WTC11 (cell line): ENCODE results near the gene MRPL22. TPM values are rescaled to one million over a fixed set of nuclear protein-coding genes. Genes with fewer than 3 reads are reported as not detected.

Experiments used
- ATAC-seq: fragments of 200-7000 bp; cut with Tn5 transposase; 2 replicates; pipeline ENCODE4 v1.10.0; 2021; ENCODE audit warnings: mild to moderate bottlenecking, moderate library complexity
- CTCF ChIA-PET: fragments of 300-600 bp; sonication (Branson Sonifier 250); formaldehyde crosslinking; loops from one replicate; lab custom pipeline; 2021; ENCODE audit warnings: antibody characterized with exemption; lab: Charles Lee
- POLR2A ChIA-PET: fragments of 350-600 bp; sonication (Branson Sonifier 250); formaldehyde crosslinking; loops from one replicate; lab custom pipeline; 2021; ENCODE audit warnings: antibody characterized with exemption; lab: Charles Lee
- DNase-seq: peaks from one replicate; pipeline ENCODE4 v3.0.0; 2021; ENCODE audit warnings: low spot score
- H3K27ac Mint-ChIP-seq: 2 replicates; pipeline ENCODE4 v1.8.0; 2021; ENCODE audit warnings: mixed read lengths
- H3K27me3 Mint-ChIP-seq: 2 replicates; pipeline ENCODE4 v1.8.0; 2021; ENCODE audit warnings: low read depth, mild to moderate bottlenecking, moderate library complexity, mixed read lengths
- H3K36me3 Mint-ChIP-seq: 2 replicates; pipeline ENCODE4 v1.8.0; 2021; ENCODE audit warnings: mixed read lengths
- H3K4me1 Mint-ChIP-seq: 2 replicates; pipeline ENCODE4 v1.8.0; 2022; ENCODE audit warnings: mixed read lengths
- H3K4me3 Mint-ChIP-seq: 2 replicates; pipeline ENCODE4 v1.8.0; 2021; ENCODE audit warnings: mild to moderate bottlenecking, moderate library complexity, mixed read lengths
- H3K9me3 Mint-ChIP-seq: 2 replicates; pipeline ENCODE4 v1.8.0; 2021; ENCODE audit warnings: mixed read lengths
- CREM ChIP-seq: sonication (generic); formaldehyde crosslinking; IDR thresholded peaks from 2 replicates; pipeline ENCODE4 v1.8.1; 2022; ENCODE audit warnings: mild to moderate bottlenecking, missing genetic modification reagents, moderate library complexity
- ELF4 ChIP-seq: sonication (generic); formaldehyde crosslinking; IDR thresholded peaks from 2 replicates; pipeline ENCODE4 v1.8.1; 2022; ENCODE audit warnings: low read depth, mild to moderate bottlenecking, moderate library complexity, missing genetic modification reagents
- EMX1 ChIP-seq: fragments of 250-450 bp; sonication (Bioruptor Pico); IDR thresholded peaks from 2 replicates; pipeline ENCODE4 v1.8.0; 2021; ENCODE audit warnings: mild to moderate bottlenecking
- ESRRA ChIP-seq: sonication (generic); formaldehyde crosslinking; IDR thresholded peaks from 2 replicates; pipeline ENCODE4 v1.8.1; 2022; ENCODE audit warnings: mild to moderate bottlenecking, missing genetic modification reagents, borderline replicate concordance
- ETV6 ChIP-seq: sonication (generic); formaldehyde crosslinking; IDR thresholded peaks from 2 replicates; pipeline ENCODE4 v1.8.1; 2022; ENCODE audit warnings: mild to moderate bottlenecking, missing genetic modification reagents
- FOXP1 ChIP-seq: sonication (generic); formaldehyde crosslinking; IDR thresholded peaks from 2 replicates; pipeline ENCODE4 v1.8.0; 2022; ENCODE audit warnings: missing genetic modification reagents, mild to moderate bottlenecking, moderate library complexity, borderline replicate concordance
- HMGXB4 ChIP-seq: sonication (generic); formaldehyde crosslinking; IDR thresholded peaks from 2 replicates; pipeline ENCODE4 v1.8.1; 2023; ENCODE audit warnings: mild to moderate bottlenecking, moderate library complexity, missing genetic modification reagents
- KAT7 ChIP-seq: sonication (generic); formaldehyde crosslinking; IDR thresholded peaks from 2 replicates; pipeline ENCODE4 v1.8.1; 2023; ENCODE audit warnings: missing genetic modification reagents, mild to moderate bottlenecking, borderline replicate concordance
- MYBL2 ChIP-seq: sonication (generic); formaldehyde crosslinking; IDR thresholded peaks from 2 replicates; pipeline ENCODE4 v1.8.1; 2023; ENCODE audit warnings: mild to moderate bottlenecking, moderate library complexity, missing genetic modification reagents
- NFYB ChIP-seq: sonication (generic); formaldehyde crosslinking; conservative IDR thresholded peaks from 2 replicates; pipeline ENCODE4 v1.8.0; 2022; ENCODE audit warnings: low read depth, missing genetic modification reagents
- NR1H2 ChIP-seq: sonication (generic); formaldehyde crosslinking; IDR thresholded peaks from 2 replicates; pipeline ENCODE4 v1.9.0; 2021; ENCODE audit warnings: mild to moderate bottlenecking, moderate library complexity, missing genetic modification reagents
- NR3C1 ChIP-seq: sonication (generic); formaldehyde crosslinking; conservative IDR thresholded peaks from 2 replicates; pipeline ENCODE4 v1.8.1; 2023; ENCODE audit warnings: low read depth, mild to moderate bottlenecking, missing genetic modification reagents
- OVOL2 ChIP-seq: fragments of 250-450 bp; sonication (Bioruptor Pico); IDR thresholded peaks from 2 replicates; pipeline ENCODE4 v1.9.0; 2021; ENCODE audit warnings: mild to moderate bottlenecking, borderline replicate concordance
- TP53 ChIP-seq: sonication (generic); formaldehyde crosslinking; IDR thresholded peaks from 2 replicates; pipeline ENCODE4 v1.8.1; 2023; ENCODE audit warnings: mild to moderate bottlenecking, missing genetic modification reagents
- ZBTB21 ChIP-seq: sonication (generic); formaldehyde crosslinking; IDR thresholded peaks from 2 replicates; pipeline ENCODE4 v1.8.1; 2023; ENCODE audit warnings: mild to moderate bottlenecking, missing genetic modification reagents, borderline replicate concordance
- ZNF121 ChIP-seq: sonication (generic); formaldehyde crosslinking; IDR thresholded peaks from 2 replicates; pipeline ENCODE4 v1.8.0; 2023; ENCODE audit warnings: missing genetic modification reagents
- ZNF396 ChIP-seq: fragments of 250-450 bp; sonication (Bioruptor Pico); IDR thresholded peaks from 2 replicates; pipeline ENCODE4 v1.8.0; 2021; ENCODE audit warnings: mild to moderate bottlenecking, moderate library complexity, borderline replicate concordance
- ZNF671 ChIP-seq: fragments of 250-450 bp; sonication (Bioruptor Pico); IDR thresholded peaks from 2 replicates; pipeline ENCODE4 v1.8.0; 2021; ENCODE audit warnings: mild to moderate bottlenecking
- total RNA-seq: library from RNA; stranded (reverse); gene quantifications from 3 replicates; pipeline ENCODE4 v1.2.3, GENCODE V29; 2021
- TF ChIP-seq, protein P1 (sequence below): sonication (generic); formaldehyde crosslinking; conservative IDR thresholded peaks from 2 replicates; pipeline ENCODE4 v1.8.1; 2023; ENCODE audit warnings: mild to moderate bottlenecking, low read depth, missing genetic modification reagents, moderate library complexity
- TF ChIP-seq, protein P2 (sequence below): sonication (generic); formaldehyde crosslinking; IDR thresholded peaks from 2 replicates; pipeline ENCODE4 v1.8.1; 2023; ENCODE audit warnings: mild to moderate bottlenecking, missing genetic modification reagents, borderline replicate concordance
- TF ChIP-seq, protein P3 (sequence below): sonication (generic); formaldehyde crosslinking; IDR thresholded peaks from 2 replicates; pipeline ENCODE4 v1.8.1; 2022; ENCODE audit warnings: low read depth, mild to moderate bottlenecking, moderate library complexity, missing genetic modification reagents, borderline replicate concordance
- TF ChIP-seq, protein P4 (sequence below): fragments of 250-450 bp; sonication (Bioruptor Pico); IDR thresholded peaks from 2 replicates; pipeline ENCODE4 v1.9.0; 2021; ENCODE audit warnings: mild to moderate bottlenecking

MRPL22 gene
- total RNA-seq, 1 experiment from 2014 or later: 52.0 TPM

GRCh38 chr5:154898210-154898609 lies 42.7 kb upstream of the MRPL22 start (continued):
- TF ChIP-seq OVOL2 (no peak), HMGXB4 (no peak), EMX1 (CRISPR knock-in tag) (no peak), KAT7 (CRISPR knock-in tag) (no peak), ELF4 (no peak), ETV6 (CRISPR knock-in tag) (no peak), CREM (CRISPR knock-in tag) (no peak)
- TF ChIP-seq, protein P1, sequence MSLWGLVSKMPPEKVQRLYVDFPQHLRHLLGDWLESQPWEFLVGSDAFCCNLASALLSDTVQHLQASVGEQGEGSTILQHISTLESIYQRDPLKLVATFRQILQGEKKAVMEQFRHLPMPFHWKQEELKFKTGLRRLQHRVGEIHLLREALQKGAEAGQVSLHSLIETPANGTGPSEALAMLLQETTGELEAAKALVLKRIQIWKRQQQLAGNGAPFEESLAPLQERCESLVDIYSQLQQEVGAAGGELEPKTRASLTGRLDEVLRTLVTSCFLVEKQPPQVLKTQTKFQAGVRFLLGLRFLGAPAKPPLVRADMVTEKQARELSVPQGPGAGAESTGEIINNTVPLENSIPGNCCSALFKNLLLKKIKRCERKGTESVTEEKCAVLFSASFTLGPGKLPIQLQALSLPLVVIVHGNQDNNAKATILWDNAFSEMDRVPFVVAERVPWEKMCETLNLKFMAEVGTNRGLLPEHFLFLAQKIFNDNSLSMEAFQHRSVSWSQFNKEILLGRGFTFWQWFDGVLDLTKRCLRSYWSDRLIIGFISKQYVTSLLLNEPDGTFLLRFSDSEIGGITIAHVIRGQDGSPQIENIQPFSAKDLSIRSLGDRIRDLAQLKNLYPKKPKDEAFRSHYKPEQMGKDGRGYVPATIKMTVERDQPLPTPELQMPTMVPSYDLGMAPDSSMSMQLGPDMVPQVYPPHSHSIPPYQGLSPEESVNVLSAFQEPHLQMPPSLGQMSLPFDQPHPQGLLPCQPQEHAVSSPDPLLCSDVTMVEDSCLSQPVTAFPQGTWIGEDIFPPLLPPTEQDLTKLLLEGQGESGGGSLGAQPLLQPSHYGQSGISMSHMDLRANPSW (CRISPR knock-in tag): no peak

DNA sequence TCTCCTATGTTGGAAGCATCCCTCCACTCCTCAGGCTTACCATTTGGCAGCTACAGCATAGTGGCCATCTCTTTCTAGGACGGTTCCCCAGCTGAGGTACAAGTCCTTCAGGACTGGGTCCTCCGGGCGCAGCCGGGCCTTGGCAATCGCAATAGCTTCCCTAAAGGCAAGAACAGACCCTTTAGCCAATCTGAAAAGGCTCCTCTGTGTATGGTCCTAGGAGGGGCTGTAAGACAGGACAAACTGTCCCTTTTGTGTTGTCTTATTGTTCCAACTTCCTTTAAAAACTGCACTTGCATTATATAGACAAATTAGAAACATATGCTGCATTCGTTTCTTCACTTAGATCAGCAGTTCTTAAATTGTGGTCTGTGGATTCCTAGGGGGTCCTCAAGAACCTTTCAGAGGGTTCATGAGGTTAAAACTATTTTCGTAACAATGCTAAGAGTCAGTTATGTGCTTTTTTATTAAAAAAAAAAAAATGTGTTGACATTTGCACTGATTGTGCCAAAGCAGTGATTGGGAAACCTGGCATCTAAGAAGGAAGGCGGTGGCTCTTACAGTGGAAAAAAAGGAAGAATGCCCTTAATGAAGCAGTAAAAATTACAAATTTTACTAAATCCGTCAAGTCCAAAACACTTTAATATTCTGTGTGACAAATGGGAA lies 41.6 kb upstream of the MRPL22 start:
- peaks cover 82% of the 10 kb centered on the region for H3K36me3 Mint-ChIP-seq
- ChIA-PET CTCF (no interaction called here), POLR2A (no interaction called here)
- H3K27me3 Mint-ChIP-seq: no peaks in the 10 kb centered on the region
- ATAC-seq (no peak), DNase-seq (no peak)
- H3K4me3 Mint-ChIP-seq: no peak overlapping the region
- H3K4me1 Mint-ChIP-seq: no peaks in the 10 kb centered on the region
- no peak for TF ChIP-seq NFYB (CRISPR knock-in tag)
- TF ChIP-seq ZNF396 (CRISPR knock-in tag): no peak
- no peak for TF ChIP-seq NR3C1
- TF ChIP-seq, protein P2, sequence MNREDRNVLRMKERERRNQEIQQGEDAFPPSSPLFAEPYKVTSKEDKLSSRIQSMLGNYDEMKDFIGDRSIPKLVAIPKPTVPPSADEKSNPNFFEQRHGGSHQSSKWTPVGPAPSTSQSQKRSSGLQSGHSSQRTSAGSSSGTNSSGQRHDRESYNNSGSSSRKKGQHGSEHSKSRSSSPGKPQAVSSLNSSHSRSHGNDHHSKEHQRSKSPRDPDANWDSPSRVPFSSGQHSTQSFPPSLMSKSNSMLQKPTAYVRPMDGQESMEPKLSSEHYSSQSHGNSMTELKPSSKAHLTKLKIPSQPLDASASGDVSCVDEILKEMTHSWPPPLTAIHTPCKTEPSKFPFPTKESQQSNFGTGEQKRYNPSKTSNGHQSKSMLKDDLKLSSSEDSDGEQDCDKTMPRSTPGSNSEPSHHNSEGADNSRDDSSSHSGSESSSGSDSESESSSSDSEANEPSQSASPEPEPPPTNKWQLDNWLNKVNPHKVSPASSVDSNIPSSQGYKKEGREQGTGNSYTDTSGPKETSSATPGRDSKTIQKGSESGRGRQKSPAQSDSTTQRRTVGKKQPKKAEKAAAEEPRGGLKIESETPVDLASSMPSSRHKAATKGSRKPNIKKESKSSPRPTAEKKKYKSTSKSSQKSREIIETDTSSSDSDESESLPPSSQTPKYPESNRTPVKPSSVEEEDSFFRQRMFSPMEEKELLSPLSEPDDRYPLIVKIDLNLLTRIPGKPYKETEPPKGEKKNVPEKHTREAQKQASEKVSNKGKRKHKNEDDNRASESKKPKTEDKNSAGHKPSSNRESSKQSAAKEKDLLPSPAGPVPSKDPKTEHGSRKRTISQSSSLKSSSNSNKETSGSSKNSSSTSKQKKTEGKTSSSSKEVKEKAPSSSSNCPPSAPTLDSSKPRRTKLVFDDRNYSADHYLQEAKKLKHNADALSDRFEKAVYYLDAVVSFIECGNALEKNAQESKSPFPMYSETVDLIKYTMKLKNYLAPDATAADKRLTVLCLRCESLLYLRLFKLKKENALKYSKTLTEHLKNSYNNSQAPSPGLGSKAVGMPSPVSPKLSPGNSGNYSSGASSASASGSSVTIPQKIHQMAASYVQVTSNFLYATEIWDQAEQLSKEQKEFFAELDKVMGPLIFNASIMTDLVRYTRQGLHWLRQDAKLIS: no peak
- TF ChIP-seq ZNF671 (CRISPR knock-in tag): no peak
- no peak overlapping the region for H3K27ac Mint-ChIP-seq
- H3K9me3 Mint-ChIP-seq: no peaks in the 10 kb centered on the region

DNA sequence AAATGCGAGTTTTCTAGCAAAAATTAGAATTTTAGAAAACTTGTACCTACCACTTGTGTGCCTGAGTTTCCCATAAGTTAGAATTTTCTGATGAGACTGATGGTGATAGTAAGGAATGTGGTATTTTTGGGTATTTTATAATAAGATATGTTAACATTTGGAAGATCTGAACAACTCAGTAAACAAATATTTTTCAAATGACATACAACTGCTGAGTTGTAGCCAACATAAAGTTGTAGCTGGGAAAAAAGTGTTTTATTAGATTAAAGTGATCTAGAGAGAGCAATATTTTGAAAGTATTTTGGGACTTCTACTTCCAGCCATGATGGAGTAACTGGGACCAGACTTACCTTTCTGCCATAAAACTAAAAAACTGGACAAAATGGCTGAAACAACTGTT lies 40.8 kb upstream of the MRPL22 start:
- no peaks in the 10 kb centered on the region for H3K27me3 Mint-ChIP-seq
- DNase-seq (no peak), ATAC-seq (no peak)
- no peaks in the 10 kb centered on the region for H3K4me1 Mint-ChIP-seq
- no peaks in the 10 kb centered on the region for H3K9me3 Mint-ChIP-seq
- H3K27ac Mint-ChIP-seq: no peak overlapping the region
- CTCF ChIA-PET: no interaction called here
- POLR2A ChIA-PET: no interaction called here
- H3K36me3 Mint-ChIP-seq: peaks cover 85% of the 10 kb centered on the region
- H3K4me3 Mint-ChIP-seq: no peak overlapping the region
- TF ChIP-seq NR1H2 (CRISPR knock-in tag): no peak
- no peak for TF ChIP-seq FOXP1 (CRISPR knock-in tag)
- no peak for TF ChIP-seq ZBTB21 (CRISPR knock-in tag)
- TF ChIP-seq, protein P3, sequence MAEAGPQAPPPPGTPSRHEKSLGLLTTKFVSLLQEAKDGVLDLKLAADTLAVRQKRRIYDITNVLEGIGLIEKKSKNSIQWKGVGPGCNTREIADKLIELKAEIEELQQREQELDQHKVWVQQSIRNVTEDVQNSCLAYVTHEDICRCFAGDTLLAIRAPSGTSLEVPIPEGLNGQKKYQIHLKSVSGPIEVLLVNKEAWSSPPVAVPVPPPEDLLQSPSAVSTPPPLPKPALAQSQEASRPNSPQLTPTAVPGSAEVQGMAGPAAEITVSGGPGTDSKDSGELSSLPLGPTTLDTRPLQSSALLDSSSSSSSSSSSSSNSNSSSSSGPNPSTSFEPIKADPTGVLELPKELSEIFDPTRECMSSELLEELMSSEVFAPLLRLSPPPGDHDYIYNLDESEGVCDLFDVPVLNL (CRISPR knock-in tag): no peak
- TF ChIP-seq, protein P4, sequence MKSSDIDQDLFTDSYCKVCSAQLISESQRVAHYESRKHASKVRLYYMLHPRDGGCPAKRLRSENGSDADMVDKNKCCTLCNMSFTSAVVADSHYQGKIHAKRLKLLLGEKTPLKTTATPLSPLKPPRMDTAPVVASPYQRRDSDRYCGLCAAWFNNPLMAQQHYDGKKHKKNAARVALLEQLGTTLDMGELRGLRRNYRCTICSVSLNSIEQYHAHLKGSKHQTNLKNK (CRISPR knock-in tag): no peak
- TF ChIP-seq ESRRA (CRISPR knock-in tag): no peak
- TF ChIP-seq NFYB (CRISPR knock-in tag): no peak
- TF ChIP-seq KAT7 (CRISPR knock-in tag): no peak
- no peak for TF ChIP-seq MYBL2 (CRISPR knock-in tag)
- no peak for TF ChIP-seq ZNF121
- no peak for TF ChIP-seq TP53
- TF ChIP-seq, protein P1 (CRISPR knock-in tag): no peak
